Astrocyte of the spinal cord (primary cell): Measurements from ENCODE around the gene FGF3.

ENCODE experiments used
- DNase-seq: peaks from one replicate; pipeline ENCODE4 v3.0.0; 2011; ENCODE audit warnings: low read depth, low spot score
- H3K4me3 ChIP-seq: 2 replicates; pipeline ENCODE4 v1.5.1; 2011; ENCODE audit warnings: low read depth, mild to moderate bottlenecking, low read length, moderate library complexity
- CTCF ChIP-seq: IDR thresholded peaks from 2 replicates; pipeline ENCODE4 v1.5.1; 2012; ENCODE audit warnings: low read depth, mild to moderate bottlenecking, low read length, inconsistent platforms
- in situ Hi-C: cut with HindIII; loops from 2 replicates; pipeline ENCODE4 v1.10.0; 2017; ENCODE audit warnings: low sequenced_read_pairs

FGF3 gene

GRCh38 chr11:69800278-69800677 lies 18.9 kb downstream of the FGF3 start:
- in situ Hi-C loops = no loop called here
- no peak for DNase-seq
- no peak overlapping the region for H3K4me3 ChIP-seq
- TF ChIP-seq CTCF = no peak

- in situ Hi-C loops = no loop called here
- DNase-seq = no peak
- H3K4me3 ChIP-seq = no peak overlapping the region
- TF ChIP-seq CTCF = no peak
These were observed 19.6 kb downstream of the FGF3 start for GRCh38 chr11:69799582-69799981.

- no peak overlapping the region for H3K4me3 ChIP-seq
- TF ChIP-seq CTCF = no peak
- no peak for DNase-seq
- in situ Hi-C loops = no loop called here
These were observed 20.1 kb downstream of the FGF3 start for GRCh38 chr11:69799097-69799496.

- no peak for DNase-seq
- H3K4me3 ChIP-seq = no peak overlapping the region
- TF ChIP-seq CTCF = no peak
- in situ Hi-C loops = no loop called here
These were observed 21.3 kb downstream of the FGF3 start for GRCh38 chr11:69797737-69798528.

GRCh38 chr11:69797156-69797555 lies 22.1 kb downstream of the FGF3 start:
- in situ Hi-C loops = no loop called here
- no peak overlapping the region for H3K4me3 ChIP-seq
- TF ChIP-seq CTCF = no peak
- no peak for DNase-seq

GRCh38 chr11:69796063-69796462 lies 23.2 kb downstream of the FGF3 start:
- in situ Hi-C loops = no loop called here

More at GRCh38 chr11:69796063-69796462, 23.2 kb downstream of the FGF3 start:
- no peak for TF ChIP-seq CTCF
- H3K4me3 ChIP-seq = no peak overlapping the region
- no peak for DNase-seq
